PC-9 (cell line): Measurements from ENCODE around the gene F7. TPM values are rescaled to one million over a fixed set of nuclear protein-coding genes. Genes with fewer than 3 reads are reported as not detected.

Experiments used
- BruUV-seq: library from RNA; stranded (reverse); fragments of 400-500 nt; replicated peaks from 2 replicates; lab custom pipeline; 2021; lab: Mats Ljungman, UMichigan
- CTCF ChIA-PET: fragments of 300-600 bp; sonication (Branson Sonifier 250); formaldehyde crosslinking; loops from one replicate; lab custom pipeline; 2022; ENCODE audit warnings: antibody characterized with exemption; lab: Charles Lee
- POLR2A ChIA-PET: fragments of 300-600 bp; sonication (Branson Sonifier 250); formaldehyde crosslinking; loops from one replicate; lab custom pipeline; 2022; ENCODE audit warnings: antibody characterized with exemption; ENCODE audit not compliant: unreplicated experiment; lab: Charles Lee
- DNase-seq, 2 experiments: peaks; one replicate each; pipeline versions ENCODE4 v3.0.0 to v3.0.0-alpha.2; 2015 to 2022; ENCODE audit warnings: mixed read lengths in 1 of 2
- H2AFZ ChIP-seq: fragments of 200-600 bp; sonication (generic); 2 replicates; pipeline ENCODE4 v1.8.1; 2017; ENCODE audit warnings: antibody characterized with exemption
- H3F3A ChIP-seq: fragments of 200-600 bp; sonication (generic); 2 replicates; pipeline ENCODE4 v1.8.1; 2017; ENCODE audit warnings: antibody characterized with exemption, mild to moderate bottlenecking, low read depth; ENCODE audit not compliant: insufficient read depth
- H3K27ac ChIP-seq: fragments of 200-600 bp; sonication (generic); 2 replicates; pipeline ENCODE4 v1.6.1; 2016; ENCODE audit warnings: mixed run types
- H3K27me3 ChIP-seq: fragments of 200-600 bp; sonication (generic); 2 replicates; pipeline ENCODE4 v1.6.1; 2016; ENCODE audit warnings: low read depth, mixed run types; ENCODE audit not compliant: insufficient read depth
- H3K36me3 ChIP-seq: fragments of 200-600 bp; sonication (generic); 2 replicates; pipeline ENCODE4 v1.6.1; 2016; ENCODE audit warnings: low read depth, mixed run types
- H3K4me1 ChIP-seq: fragments of 200-600 bp; sonication (generic); replicated peaks from 2 replicates; pipeline ENCODE4 v1.6.1; 2016; ENCODE audit warnings: mixed run types; ENCODE audit not compliant: insufficient read depth
- H3K4me2 ChIP-seq: fragments of 200-600 bp; sonication (generic); 2 replicates; pipeline ENCODE4 v1.6.1; 2017; ENCODE audit warnings: mixed run types
- H3K4me3 ChIP-seq: fragments of 200-600 bp; sonication (generic); 2 replicates; pipeline ENCODE4 v1.6.1; 2016; ENCODE audit warnings: mixed run types
- H3K79me2 ChIP-seq: fragments of 200-600 bp; sonication (generic); 2 replicates; pipeline ENCODE4 v1.6.1; 2017; ENCODE audit warnings: low read depth, mixed run types
- H3K9me2 ChIP-seq: fragments of 200-600 bp; sonication (generic); 2 replicates; pipeline ENCODE4 v1.8.1; 2017; ENCODE audit warnings: mild to moderate bottlenecking; ENCODE audit not compliant: insufficient read depth
- H3K9me3 ChIP-seq: fragments of 200-600 bp; sonication (generic); 2 replicates; pipeline ENCODE4 v1.8.1; 2016; ENCODE audit warnings: low read depth; ENCODE audit not compliant: insufficient read depth
- H4K20me1 ChIP-seq: fragments of 200-600 bp; sonication (generic); 2 replicates; pipeline ENCODE4 v1.8.1; 2017; ENCODE audit not compliant: insufficient read depth
- EZH2 ChIP-seq: fragments of 200-600 bp; sonication (generic); IDR thresholded peaks from 2 replicates; pipeline ENCODE4 v1.8.0; 2017; ENCODE audit warnings: antibody characterized with exemption, low read depth
- intact Hi-C: fragments of 100-400 bp; cut with micrococcal nuclease; formaldehyde crosslinking; loops from one replicate; pipeline ENCODE4 v1.10.0; 2022; ENCODE audit not compliant: unreplicated experiment
- total RNA-seq: library from RNA; stranded (reverse); gene quantifications from 2 replicates; pipeline ENCODE4 v1.2.3, GENCODE V29; 2021
- TF ChIP-seq, protein P1 (sequence below): fragments of 200-600 bp; sonication (generic); conservative IDR thresholded peaks from 2 replicates; pipeline ENCODE4 v1.6.1; 2017; ENCODE audit warnings: mixed run types, antibody characterized with exemption, mild to moderate bottlenecking, moderate library complexity

F7 gene
- total RNA-seq, 1 experiment from 2014 or later, result not detected

DNA sequence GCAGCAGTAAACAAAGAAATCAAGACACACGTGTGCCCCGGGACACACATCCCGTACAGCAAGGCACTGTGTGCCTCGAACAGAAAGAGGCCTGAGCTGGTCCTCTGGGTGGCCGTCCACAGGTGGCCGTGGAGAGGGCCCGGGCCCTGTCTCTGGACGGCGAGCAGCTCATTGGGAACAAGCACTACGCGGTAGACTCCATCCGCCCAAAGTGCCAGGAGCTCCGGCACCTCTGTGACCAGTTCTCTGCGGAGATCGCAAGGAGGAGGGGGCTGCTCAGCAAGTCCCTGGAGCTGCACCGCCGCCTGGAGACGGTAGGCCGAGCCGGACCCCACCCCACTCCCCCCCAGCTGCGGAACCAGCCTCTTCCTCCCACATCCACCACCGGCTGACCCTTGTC is 30.7 kb upstream of the F7 start:
- Histone ChIP-seq H3K27me3 (no peaks in the 10 kb centered on the region), H3K4me3 (no peak overlapping the region), H3K36me3 (no peaks in the 10 kb centered on the region), H3K79me2 (no peaks in the 10 kb centered on the region), H3F3A (no peaks in the 10 kb centered on the region), H4K20me1 (no peaks in the 10 kb centered on the region), H3K9me2 (no peaks in the 10 kb centered on the region), H2AFZ (no peak overlapping the region), H3K4me2 (no peak overlapping the region), H3K27ac (no peak overlapping the region), H3K9me3 (no peaks in the 10 kb centered on the region), H3K4me1 (no peaks in the 10 kb centered on the region)
- TF ChIP-seq EZH2, result no peak
- TF ChIP-seq, protein P1, sequence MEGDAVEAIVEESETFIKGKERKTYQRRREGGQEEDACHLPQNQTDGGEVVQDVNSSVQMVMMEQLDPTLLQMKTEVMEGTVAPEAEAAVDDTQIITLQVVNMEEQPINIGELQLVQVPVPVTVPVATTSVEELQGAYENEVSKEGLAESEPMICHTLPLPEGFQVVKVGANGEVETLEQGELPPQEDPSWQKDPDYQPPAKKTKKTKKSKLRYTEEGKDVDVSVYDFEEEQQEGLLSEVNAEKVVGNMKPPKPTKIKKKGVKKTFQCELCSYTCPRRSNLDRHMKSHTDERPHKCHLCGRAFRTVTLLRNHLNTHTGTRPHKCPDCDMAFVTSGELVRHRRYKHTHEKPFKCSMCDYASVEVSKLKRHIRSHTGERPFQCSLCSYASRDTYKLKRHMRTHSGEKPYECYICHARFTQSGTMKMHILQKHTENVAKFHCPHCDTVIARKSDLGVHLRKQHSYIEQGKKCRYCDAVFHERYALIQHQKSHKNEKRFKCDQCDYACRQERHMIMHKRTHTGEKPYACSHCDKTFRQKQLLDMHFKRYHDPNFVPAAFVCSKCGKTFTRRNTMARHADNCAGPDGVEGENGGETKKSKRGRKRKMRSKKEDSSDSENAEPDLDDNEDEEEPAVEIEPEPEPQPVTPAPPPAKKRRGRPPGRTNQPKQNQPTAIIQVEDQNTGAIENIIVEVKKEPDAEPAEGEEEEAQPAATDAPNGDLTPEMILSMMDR, result no peak
- intact Hi-C loops, result no loop called here
- ChIA-PET POLR2A (no interaction called here), CTCF (interaction anchor here (0.7 kb wide), 2 partner anchors 24 to 168 kb away, joined by 4 to 7 read pairs; no protein-coding TSS in a partner anchor)
- no peak for DNase-seq
- BruUV-seq, result no TSS peak

- ChIA-PET POLR2A (no interaction called here), CTCF (no interaction called here)
- H2AFZ ChIP-seq, result no peak overlapping the region
- TF ChIP-seq, protein P1, result no peak
- no peak for TF ChIP-seq EZH2
- no peak for DNase-seq
- no peaks in the 10 kb centered on the region for H3K27me3 ChIP-seq
- H3K79me2 ChIP-seq, result no peaks in the 10 kb centered on the region
- no peaks in the 10 kb centered on the region for H3F3A ChIP-seq
- no peak overlapping the region for H3K27ac ChIP-seq
- H3K36me3 ChIP-seq, result no peaks in the 10 kb centered on the region
- no peaks in the 10 kb centered on the region for H3K9me2 ChIP-seq
- H3K4me1 ChIP-seq, result no peaks in the 10 kb centered on the region
- H3K9me3 ChIP-seq, result no peaks in the 10 kb centered on the region
- no peak overlapping the region for H3K4me2 ChIP-seq
- H3K4me3 ChIP-seq, result no peak overlapping the region
- intact Hi-C loops, result no loop called here
- H4K20me1 ChIP-seq, result no peaks in the 10 kb centered on the region
- BruUV-seq, result no TSS peak
Observed at GRCh38 chr13:113075711-113076110, 29.9 kb upstream of the F7 start.

DNA sequence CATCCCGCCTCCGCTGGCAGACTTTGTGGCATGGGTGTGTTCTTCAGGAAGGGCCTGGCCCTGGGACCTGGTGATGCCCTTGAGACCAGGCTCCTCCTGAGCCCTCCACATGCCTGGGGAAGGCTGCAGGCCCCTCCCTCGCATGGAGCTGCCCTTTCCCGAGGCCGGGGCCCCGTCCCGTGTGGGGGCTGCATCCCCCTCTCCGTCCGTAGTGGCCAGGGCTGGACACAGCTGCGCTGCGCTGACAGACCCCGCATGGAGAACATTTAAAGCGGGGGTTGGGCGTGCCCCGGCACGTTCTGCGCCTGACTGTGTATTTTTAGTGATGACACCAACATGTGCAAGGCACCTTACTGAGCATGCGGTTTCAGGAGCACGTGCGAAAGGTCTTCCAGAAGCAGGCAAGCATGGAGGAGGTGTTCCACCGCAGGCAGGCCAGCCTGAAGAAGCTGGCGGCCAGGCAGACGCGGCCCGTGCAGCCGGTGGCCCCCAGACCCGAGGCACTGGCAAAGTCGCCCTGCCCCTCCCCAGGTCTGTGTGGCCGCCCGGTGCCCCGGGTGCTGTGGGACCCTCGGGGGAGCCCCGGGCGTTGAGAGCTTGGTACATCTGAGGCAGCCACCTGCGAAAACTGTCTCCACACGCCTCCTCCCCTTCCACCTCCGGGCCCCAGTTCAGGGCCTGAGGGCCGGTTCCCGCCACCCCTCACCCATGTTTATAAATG is 28.8 kb upstream of the F7 start:
- H2AFZ ChIP-seq, result no peak overlapping the region
- POLR2A ChIA-PET, result no interaction called here
- CTCF ChIA-PET, result no interaction called here
- no peak for DNase-seq
- TF ChIP-seq EZH2, result no peak
- TF ChIP-seq, protein P1, result no peak
- H3K4me2 ChIP-seq, result no peak overlapping the region
- no peaks in the 10 kb centered on the region for H3K9me3 ChIP-seq
- no peaks in the 10 kb centered on the region for H3K36me3 ChIP-seq
- H3F3A ChIP-seq, result no peaks in the 10 kb centered on the region
- H3K79me2 ChIP-seq, result no peaks in the 10 kb centered on the region
- H3K9me2 ChIP-seq, result no peaks in the 10 kb centered on the region
- H3K4me1 ChIP-seq, result no peaks in the 10 kb centered on the region
- intact Hi-C loops, result no loop called here
- H3K27ac ChIP-seq, result no peak overlapping the region
- no peaks in the 10 kb centered on the region for H4K20me1 ChIP-seq
- no peaks in the 10 kb centered on the region for H3K27me3 ChIP-seq
- no TSS peak for BruUV-seq
- no peak overlapping the region for H3K4me3 ChIP-seq
